ENCODE data around the gene TBC1D1. TPM values are rescaled to one million over a fixed set of nuclear protein-coding genes. Genes with fewer than 3 reads are reported as not detected.

The TBC1D1 gene
- total and polyA plus RNA-seq, 2 of the 8 experiments (the other 6 are each of a cell fraction or from before 2014, with no cell fraction given) = 96.9 to 162 TPM

- TF ChIP-seq USF2 (IDR thresholded peaks at IDR 0.05; ENCODE audit: low read length) = no peak
These were observed 187.9 kb downstream of the TBC1D1 start (continued) for GRCh38 chr4:38078590-38079421.
